Measurements from ENCODE around the gene DOCK1.

DNA sequence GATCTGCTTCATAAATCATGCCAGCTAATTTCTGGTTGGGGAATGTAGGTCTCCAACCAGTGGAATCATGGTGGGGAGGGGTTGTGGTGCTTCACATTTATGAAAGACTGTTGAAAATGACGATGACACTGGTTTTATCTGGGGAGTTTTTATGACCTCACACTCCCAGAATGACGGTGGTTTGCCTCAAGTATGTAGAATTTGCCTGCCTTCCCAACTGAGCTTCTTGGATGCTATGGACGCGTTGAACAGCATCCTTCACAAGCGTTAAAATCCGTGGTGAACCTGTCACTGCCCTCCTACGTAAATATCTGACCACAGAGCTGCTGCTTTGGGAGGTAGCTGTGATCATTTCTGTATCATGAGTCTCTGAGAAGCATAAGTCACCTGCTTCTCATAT lies 287.9 kb downstream of the DOCK1 start:
- TF ChIP-seq, protein P1, sequence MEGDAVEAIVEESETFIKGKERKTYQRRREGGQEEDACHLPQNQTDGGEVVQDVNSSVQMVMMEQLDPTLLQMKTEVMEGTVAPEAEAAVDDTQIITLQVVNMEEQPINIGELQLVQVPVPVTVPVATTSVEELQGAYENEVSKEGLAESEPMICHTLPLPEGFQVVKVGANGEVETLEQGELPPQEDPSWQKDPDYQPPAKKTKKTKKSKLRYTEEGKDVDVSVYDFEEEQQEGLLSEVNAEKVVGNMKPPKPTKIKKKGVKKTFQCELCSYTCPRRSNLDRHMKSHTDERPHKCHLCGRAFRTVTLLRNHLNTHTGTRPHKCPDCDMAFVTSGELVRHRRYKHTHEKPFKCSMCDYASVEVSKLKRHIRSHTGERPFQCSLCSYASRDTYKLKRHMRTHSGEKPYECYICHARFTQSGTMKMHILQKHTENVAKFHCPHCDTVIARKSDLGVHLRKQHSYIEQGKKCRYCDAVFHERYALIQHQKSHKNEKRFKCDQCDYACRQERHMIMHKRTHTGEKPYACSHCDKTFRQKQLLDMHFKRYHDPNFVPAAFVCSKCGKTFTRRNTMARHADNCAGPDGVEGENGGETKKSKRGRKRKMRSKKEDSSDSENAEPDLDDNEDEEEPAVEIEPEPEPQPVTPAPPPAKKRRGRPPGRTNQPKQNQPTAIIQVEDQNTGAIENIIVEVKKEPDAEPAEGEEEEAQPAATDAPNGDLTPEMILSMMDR (IDR thresholded peaks at IDR 0.05): no peak
- TF ChIP-seq POLR2A (IDR thresholded peaks at IDR 0.05) (no peak), POLR2AphosphoS5 (IDR thresholded peaks at IDR 0.05) (no peak)
